Stomach smooth muscle (tissue), 2 donors: ENCODE data around the gene KHSRP.

Experiments used
- H3K27ac ChIP-seq: one replicate; pipeline ENCODE4 v1.7.0; 2013; ENCODE audit warnings: mild to moderate bottlenecking, low read length, inconsistent platforms
- H3K27me3 ChIP-seq, 2 donors: one replicate each; pipeline ENCODE4 v1.7.0; 2013; ENCODE audit warnings: low read length in 2 of 2; ENCODE audit not compliant: insufficient read depth in 2 of 2, control insufficient read depth in 1 of 2
- H3K36me3 ChIP-seq, 2 donors: one replicate each; pipeline ENCODE4 v1.7.0; 2013; ENCODE audit warnings: low read length in 2 of 2; ENCODE audit not compliant: control insufficient read depth in 2 of 2, insufficient read depth in 2 of 2
- H3K4me1 ChIP-seq: one replicate; pipeline ENCODE4 v1.7.0; 2013; ENCODE audit warnings: low read length; ENCODE audit not compliant: control insufficient read depth, insufficient read depth
- H3K4me3 ChIP-seq, 2 donors: one replicate each; pipeline ENCODE4 v1.7.0; 2013; ENCODE audit warnings: low read length in 2 of 2
- H3K9ac ChIP-seq, 2 donors: one replicate each; pipeline ENCODE4 v1.7.0; 2013; ENCODE audit warnings: low read length in 2 of 2, mild to moderate bottlenecking in 1 of 2
- H3K9me3 ChIP-seq, 2 donors: one replicate each; pipeline ENCODE4 v1.7.0; 2013; ENCODE audit warnings: low read length in 2 of 2; ENCODE audit not compliant: control insufficient read depth in 2 of 2
- donor health status: healthy.
- donor health status: Pancreatic carcinoma.

KHSRP gene

GRCh38 chr19:6460099-6460884 lies 35.7 kb upstream of the KHSRP start:
- H3K27ac ChIP-seq, result peak overlapping the region; percentile 49
- peaks cover 8 to 21% of the 10 kb centered on the region in 2 donors for H3K27me3 ChIP-seq
- peak overlapping the region; percentile 68 for H3K9ac ChIP-seq
- H3K9me3 ChIP-seq, result no peaks in the 10 kb centered on the region
- peak overlapping the region; percentile 83 to 88 for H3K4me3 ChIP-seq
- peaks cover 14% of the 10 kb centered on the region for H3K4me1 ChIP-seq
- H3K36me3 ChIP-seq, result peaks cover 7 to 9% of the 10 kb centered on the region in 2 donors

- Histone ChIP-seq H3K4me3 (peak within 1 kb of the TSS; percentile 83 to 88), H3K27ac (peak within 1 kb of the TSS; percentile 64), H3K4me1 (peaks cover 14% of the 10 kb centered on the region), H3K27me3 (peaks cover 5 to 13% of the 10 kb centered on the region in 2 donors), H3K9me3 (peaks cover 0 to 2% of the 10 kb centered on the region in 2 donors), H3K9ac (peak within 1 kb of the TSS; percentile 68), H3K36me3 (peaks cover 14 to 17% of the 10 kb centered on the region in 2 donors)
Observed at GRCh38 chr19:6459262-6460098, 34.9 kb upstream of the KHSRP start, which contains the start of gene SLC25A23. Gene SLC25A23 (minus strand): TSS chr19:6459792. CDS start chr19:6459628, 164 bp downstream.

GRCh38 chr19:6458695-6459261 lies 34.2 kb upstream of the KHSRP start:
- Histone ChIP-seq H3K4me1 (peaks cover 14% of the 10 kb centered on the region), H3K9ac (peak overlapping the region; percentile 58 to 68), H3K36me3 (peaks cover 21 to 24% of the 10 kb centered on the region in 2 donors), H3K9me3 (peaks cover 0 to 8% of the 10 kb centered on the region in 2 donors), H3K27me3 (peaks cover under 1 to 6% of the 10 kb centered on the region in 2 donors), H3K27ac (peak overlapping the region; percentile 64), H3K4me3 (peak overlapping the region; percentile 83 to 88)

- H3K9ac ChIP-seq, result peak overlapping the region; percentile 58 to 68
- peak overlapping the region; percentile 83 to 88 for H3K4me3 ChIP-seq
- peak overlapping the region; percentile 64 for H3K27ac ChIP-seq
- H3K27me3 ChIP-seq, result peaks cover 0 to under 1% of the 10 kb centered on the region in 2 donors
- H3K9me3 ChIP-seq, result peaks cover 0 to 11% of the 10 kb centered on the region in 2 donors
- H3K4me1 ChIP-seq, result peaks cover 14% of the 10 kb centered on the region
- peaks cover 27 to 31% of the 10 kb centered on the region in 2 donors for H3K36me3 ChIP-seq
Observed at GRCh38 chr19:6457958-6458694, 33.5 kb upstream of the KHSRP start.

- Histone ChIP-seq H3K27ac (no peak overlapping the region), H3K36me3 (peaks cover 41 to 44% of the 10 kb centered on the region in 2 donors), H3K27me3 (no peaks in the 10 kb centered on the region), H3K4me1 (peaks cover 14% of the 10 kb centered on the region), H3K9me3 (peaks cover 0 to 11% of the 10 kb centered on the region in 2 donors), H3K9ac (no peak overlapping the region), H3K4me3 (no peak overlapping the region)
Observed at GRCh38 chr19:6455924-6456323, 31.3 kb upstream of the KHSRP start.

- H3K36me3 ChIP-seq, result peaks cover 46 to 47% of the 10 kb centered on the region in 2 donors
- H3K27me3 ChIP-seq, result no peaks in the 10 kb centered on the region
- no peak overlapping the region for H3K27ac ChIP-seq
- H3K9ac ChIP-seq, result no peak overlapping the region
- H3K4me1 ChIP-seq, result peaks cover 12% of the 10 kb centered on the region
- no peak overlapping the region for H3K4me3 ChIP-seq
- peaks cover 0 to 11% of the 10 kb centered on the region in 2 donors for H3K9me3 ChIP-seq
Observed at GRCh38 chr19:6453951-6454565, 29.4 kb upstream of the KHSRP start.

- Histone ChIP-seq H3K27ac (no peak overlapping the region), H3K4me3 (no peak overlapping the region), H3K27me3 (no peaks in the 10 kb centered on the region), H3K9me3 (peaks cover 0 to 11% of the 10 kb centered on the region in 2 donors), H3K4me1 (peaks cover under 1% of the 10 kb centered on the region), H3K36me3 (peaks cover 46 to 47% of the 10 kb centered on the region in 2 donors), H3K9ac (no peak overlapping the region)
Observed at GRCh38 chr19:6452899-6453298, 28.3 kb upstream of the KHSRP start.

- Histone ChIP-seq H3K36me3 (peaks cover 46 to 47% of the 10 kb centered on the region in 2 donors), H3K4me3 (no peak overlapping the region)
Observed at GRCh38 chr19:6452223-6452614, 27.6 kb upstream of the KHSRP start.

GRCh38 chr19:6451583-6452222 lies 27.1 kb upstream of the KHSRP start:
- H3K27me3 ChIP-seq, result no peaks in the 10 kb centered on the region

More at GRCh38 chr19:6452223-6452614, 27.6 kb upstream of the KHSRP start:
- H3K27me3 ChIP-seq, result no peaks in the 10 kb centered on the region
- H3K4me1 ChIP-seq, result no peaks in the 10 kb centered on the region
- H3K9ac ChIP-seq, result no peak overlapping the region
- H3K9me3 ChIP-seq, result peaks cover 0 to 11% of the 10 kb centered on the region in 2 donors
- no peak overlapping the region for H3K27ac ChIP-seq

More at GRCh38 chr19:6451583-6452222, 27.1 kb upstream of the KHSRP start:
- Histone ChIP-seq H3K27ac (no peak overlapping the region), H3K4me3 (no peak overlapping the region), H3K4me1 (no peaks in the 10 kb centered on the region), H3K9me3 (peaks cover 0 to 11% of the 10 kb centered on the region in 2 donors), H3K36me3 (peaks cover 49 to 51% of the 10 kb centered on the region in 2 donors), H3K9ac (no peak overlapping the region)
